ENCODE data around the gene ZC3H12A.
A peak's percentile ranks its signal among the peaks of the same experiment; 100 is the strongest.

ZC3H12A gene

DNA sequence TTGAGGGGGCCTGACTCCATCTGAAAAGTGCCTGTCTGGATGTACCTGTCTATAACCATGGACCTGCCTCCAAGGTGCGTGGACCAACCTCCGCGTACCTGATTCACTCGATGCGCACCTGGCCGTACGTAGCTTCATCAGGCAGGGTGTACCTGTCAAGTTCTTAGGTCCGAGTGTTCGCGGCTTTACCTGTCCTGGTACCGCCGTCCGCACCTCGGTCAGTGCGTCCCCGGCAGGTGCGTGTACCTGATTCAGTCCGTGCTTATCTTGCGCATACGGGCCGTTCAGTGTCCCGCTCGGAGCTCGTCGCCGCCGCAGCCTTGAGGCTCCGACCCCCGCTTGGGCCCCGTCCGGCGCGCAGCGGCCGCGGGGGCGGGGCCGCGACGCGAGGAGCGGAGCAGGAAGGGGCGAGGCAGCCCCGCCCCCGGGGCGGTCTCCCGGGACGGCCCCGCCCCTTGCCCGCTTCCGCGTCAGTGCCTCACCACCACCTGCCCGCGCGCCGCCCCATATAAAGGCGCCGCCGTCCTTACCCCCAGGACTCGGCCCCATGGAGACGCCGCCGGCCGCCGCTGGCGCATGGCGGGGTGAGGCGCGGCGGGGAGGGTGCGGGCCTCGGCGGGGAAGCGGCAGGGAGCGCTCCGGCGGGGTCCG, at the start of gene ZC3H12A:
ZC3H12A (plus strand) TSS at position 535 of the 651 bp plus-strand sequence. CDS start 917 bp downstream, outside the sequence.
- H3K4me3 ChIP-seq (ENCODE audit: low read depth, low read length), result peak within 1 kb of the TSS; percentile 88
- TF ChIP-seq, protein P1, sequence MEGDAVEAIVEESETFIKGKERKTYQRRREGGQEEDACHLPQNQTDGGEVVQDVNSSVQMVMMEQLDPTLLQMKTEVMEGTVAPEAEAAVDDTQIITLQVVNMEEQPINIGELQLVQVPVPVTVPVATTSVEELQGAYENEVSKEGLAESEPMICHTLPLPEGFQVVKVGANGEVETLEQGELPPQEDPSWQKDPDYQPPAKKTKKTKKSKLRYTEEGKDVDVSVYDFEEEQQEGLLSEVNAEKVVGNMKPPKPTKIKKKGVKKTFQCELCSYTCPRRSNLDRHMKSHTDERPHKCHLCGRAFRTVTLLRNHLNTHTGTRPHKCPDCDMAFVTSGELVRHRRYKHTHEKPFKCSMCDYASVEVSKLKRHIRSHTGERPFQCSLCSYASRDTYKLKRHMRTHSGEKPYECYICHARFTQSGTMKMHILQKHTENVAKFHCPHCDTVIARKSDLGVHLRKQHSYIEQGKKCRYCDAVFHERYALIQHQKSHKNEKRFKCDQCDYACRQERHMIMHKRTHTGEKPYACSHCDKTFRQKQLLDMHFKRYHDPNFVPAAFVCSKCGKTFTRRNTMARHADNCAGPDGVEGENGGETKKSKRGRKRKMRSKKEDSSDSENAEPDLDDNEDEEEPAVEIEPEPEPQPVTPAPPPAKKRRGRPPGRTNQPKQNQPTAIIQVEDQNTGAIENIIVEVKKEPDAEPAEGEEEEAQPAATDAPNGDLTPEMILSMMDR (IDR thresholded peaks at IDR 0.05; ENCODE audit: low read depth, low read length, missing control alignments), result no peak
- peak; percentile 70 for DNase-seq (ENCODE audit: low read depth)

DNA sequence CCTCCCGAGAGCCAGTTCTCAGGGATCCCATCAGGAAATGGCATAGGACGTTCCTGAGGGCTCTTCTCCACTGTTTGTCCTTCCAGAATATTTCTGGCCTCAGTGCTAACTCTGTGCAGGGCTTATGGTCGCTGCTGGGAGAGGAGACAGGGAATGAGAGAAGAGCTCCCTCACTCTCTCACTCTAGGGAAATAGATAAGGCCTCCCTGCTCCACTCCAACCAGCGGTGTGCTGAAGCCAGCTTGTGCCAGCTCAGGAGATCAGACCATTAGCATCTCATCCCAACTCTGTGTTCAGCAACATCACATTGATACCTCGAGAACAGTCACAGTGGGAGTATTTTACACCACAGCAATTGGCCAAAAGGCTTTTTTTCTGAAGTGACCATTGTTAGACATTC, 49.2 kb upstream of the ZC3H12A start:
- no peak for DNase-seq (ENCODE audit: low read depth)
- TF ChIP-seq, protein P1 (IDR thresholded peaks at IDR 0.05; ENCODE audit: low read depth, low read length, missing control alignments), result no peak
- H3K4me3 ChIP-seq (ENCODE audit: low read depth, low read length), result no peak overlapping the region

DNA sequence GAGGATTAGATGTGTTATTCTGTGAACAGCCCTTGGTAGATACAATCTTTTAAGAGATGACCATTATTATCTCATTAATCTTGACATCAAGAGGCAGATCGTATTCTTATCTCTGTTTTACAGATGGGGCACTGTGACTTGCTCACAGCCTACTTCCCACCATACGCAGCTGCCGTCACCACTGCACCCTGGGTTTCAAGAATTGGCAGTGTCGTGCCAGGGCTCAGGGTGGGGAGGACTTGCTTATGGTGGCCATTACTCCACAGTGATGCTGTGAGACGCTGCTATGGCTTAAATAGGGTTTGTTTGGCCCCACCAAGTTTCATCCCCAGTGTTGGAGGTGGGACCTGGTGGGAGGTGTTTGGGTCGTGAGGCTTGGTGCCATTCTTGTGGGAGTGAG, 45.4 kb upstream of the ZC3H12A start:
- TF ChIP-seq, protein P1 (IDR thresholded peaks at IDR 0.05; ENCODE audit: low read depth, low read length, missing control alignments), result no peak
- no peak overlapping the region for H3K4me3 ChIP-seq (ENCODE audit: low read depth, low read length)
- DNase-seq (ENCODE audit: low read depth), result no peak

DNA sequence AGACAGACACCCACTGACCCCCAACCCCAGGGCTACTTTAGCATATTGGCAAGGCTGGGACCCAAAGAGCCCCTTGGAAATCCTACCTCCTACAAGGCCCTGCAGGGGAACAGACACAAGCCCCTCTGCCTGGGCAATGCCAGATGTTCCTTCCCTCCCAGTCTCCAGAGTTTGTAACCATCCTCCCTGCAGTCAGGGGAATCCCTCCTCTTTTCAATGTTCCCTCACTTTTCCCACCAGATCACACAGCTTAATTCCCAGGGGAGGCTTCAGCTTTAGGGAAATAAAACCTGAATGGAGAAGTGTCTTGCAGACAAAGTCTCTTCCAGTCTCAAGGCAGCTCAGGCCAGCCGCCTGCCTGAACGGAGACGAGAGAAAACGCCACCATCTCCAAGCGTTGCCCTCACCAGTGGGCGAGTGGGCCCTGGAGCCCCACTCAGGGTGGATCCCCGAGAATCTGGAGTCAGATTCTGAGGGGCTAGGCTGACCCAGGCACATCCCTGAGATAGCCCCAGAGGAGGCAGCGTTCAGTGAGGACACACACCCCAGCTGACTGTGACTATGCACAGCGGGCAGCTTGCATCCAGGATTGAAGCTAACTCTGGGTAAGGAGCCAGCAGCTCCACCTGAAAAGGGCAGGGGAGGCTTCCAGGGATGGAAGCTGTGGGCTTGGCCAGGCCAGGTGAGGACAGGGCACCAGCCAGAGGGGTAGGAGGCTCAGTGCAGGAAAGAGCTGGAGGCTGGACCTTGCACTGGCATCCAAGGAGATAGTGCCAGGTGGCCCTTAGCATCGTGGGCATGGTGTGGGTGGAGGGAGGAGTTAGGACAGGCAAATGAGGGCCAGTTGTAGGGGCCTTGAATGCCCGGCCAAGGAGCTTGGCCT, 44.0 kb upstream of the ZC3H12A start:
- TF ChIP-seq, protein P1 (IDR thresholded peaks at IDR 0.05; ENCODE audit: low read depth, low read length, missing control alignments), result no peak
- DNase-seq (ENCODE audit: low read depth), result no peak
- H3K4me3 ChIP-seq (ENCODE audit: low read depth, low read length), result no peak overlapping the region

DNA sequence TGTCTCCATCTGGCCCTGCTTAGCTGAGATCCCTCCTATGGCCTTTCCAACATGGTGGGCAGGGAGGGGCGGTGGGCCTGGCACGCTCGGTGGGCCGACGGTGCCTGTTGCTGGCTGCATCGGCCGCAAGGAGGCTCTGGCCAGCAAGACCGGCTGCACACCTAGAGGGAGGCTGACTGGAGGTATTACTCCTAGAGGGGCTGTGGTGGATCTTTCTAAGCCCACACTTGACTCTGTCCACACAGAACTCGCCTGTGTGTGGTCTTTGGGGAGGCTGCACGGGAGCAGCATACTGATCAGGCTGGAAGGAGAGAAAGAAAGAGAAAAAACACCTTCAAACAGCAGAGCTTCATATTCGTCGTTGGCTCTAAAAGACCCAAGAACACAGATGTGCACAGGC, 41.7 kb upstream of the ZC3H12A start:
- H3K4me3 ChIP-seq (ENCODE audit: low read depth, low read length), result no peak overlapping the region
- TF ChIP-seq, protein P1 (IDR thresholded peaks at IDR 0.05; ENCODE audit: low read depth, low read length, missing control alignments), result no peak
- DNase-seq (ENCODE audit: low read depth), result no peak

DNA sequence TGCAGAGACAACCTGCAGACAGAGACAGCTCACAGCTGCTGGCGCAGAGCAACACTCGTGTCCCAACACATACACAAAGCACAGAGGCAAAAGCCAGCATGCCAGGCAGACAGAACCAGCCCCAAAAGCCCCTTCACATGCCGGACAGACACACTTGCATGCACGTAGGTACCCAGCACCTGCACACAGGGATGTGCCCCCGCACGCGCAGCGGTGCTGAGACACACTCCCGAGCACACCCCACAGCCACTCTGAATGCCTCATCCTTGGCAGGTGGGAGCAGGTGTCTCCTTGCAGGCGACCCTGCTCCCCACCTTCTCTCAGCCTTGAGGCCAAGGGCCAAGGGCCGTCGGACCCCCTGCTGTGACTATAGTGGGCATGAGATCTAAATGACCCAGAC, 41.2 kb upstream of the ZC3H12A start:
- TF ChIP-seq, protein P1 (IDR thresholded peaks at IDR 0.05; ENCODE audit: low read depth, low read length, missing control alignments), result no peak
- DNase-seq (ENCODE audit: low read depth), result no peak
- no peak overlapping the region for H3K4me3 ChIP-seq (ENCODE audit: low read depth, low read length)
